ENCODE results near the gene HP.

DNA sequence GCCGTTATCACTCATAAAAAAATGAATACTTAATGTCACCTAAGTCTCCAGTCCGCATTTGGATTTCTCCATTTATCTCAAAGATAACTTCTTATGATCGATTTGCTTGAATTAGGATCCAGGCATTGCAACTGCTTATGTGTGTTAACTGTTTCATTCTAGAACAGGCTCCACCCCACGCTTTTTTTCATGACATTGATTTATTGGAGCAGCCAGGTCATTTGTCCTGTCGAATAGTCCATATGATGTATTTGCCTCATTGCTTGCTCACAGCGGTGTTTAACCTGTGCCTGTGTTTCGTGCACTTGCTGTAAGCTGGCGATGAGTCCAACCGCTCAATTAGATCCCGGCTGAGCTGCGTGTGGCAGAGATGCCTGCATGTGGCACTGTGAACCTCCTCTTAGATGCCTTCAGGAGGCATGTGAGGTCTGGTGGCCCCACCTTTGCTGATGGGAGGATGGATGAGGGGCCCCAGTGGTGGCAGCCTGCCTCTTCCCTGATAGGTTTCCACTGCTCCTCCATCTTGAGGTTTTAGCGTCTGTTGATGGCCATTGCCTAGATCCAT is 55.7 kb downstream of the HP start:
- TF ChIP-seq, protein P1, sequence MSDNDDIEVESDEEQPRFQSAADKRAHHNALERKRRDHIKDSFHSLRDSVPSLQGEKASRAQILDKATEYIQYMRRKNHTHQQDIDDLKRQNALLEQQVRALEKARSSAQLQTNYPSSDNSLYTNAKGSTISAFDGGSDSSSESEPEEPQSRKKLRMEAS (IDR thresholded peaks at IDR 0.05) = no peak
- no peak for TF ChIP-seq POLR2A (IDR thresholded peaks at IDR 0.05; ENCODE audit: borderline replicate concordance, extremely low read depth, insufficient read depth, insufficient read length)
